22Rv1 (cell line): ENCODE measurements around the gene CD151.

Experiments
- CTCF ChIP-seq: fragments of 450-650 bp; IDR thresholded peaks from 2 replicates; pipeline ENCODE4 v1.5.1; 2017; ENCODE audit warnings: mild to moderate bottlenecking
- ZFX ChIP-seq: fragments of 450-650 bp; IDR thresholded peaks from 2 replicates; pipeline ENCODE4 v1.6.1; 2017; ENCODE audit warnings: antibody characterized with exemption, borderline replicate concordance

DNA sequence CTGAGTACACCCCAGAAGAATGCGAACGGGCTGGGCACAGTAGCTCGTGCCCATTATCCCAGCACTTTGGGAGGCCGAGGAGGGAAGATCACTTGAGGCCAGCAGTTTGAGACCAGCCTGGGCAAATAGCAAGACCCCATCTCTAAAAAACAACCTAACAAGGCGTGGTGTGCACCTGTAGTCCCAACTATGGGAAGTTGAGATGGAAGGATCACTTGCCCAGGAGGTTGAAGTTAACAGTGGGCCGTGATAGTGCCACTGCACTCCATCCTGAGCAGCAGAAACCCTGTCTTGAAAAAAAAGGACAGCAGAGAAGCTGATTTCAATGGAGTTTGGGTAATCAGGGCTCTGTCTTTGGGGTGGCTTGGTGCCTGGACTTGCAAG is 19.7 kb upstream of the CD151 start:
- TF ChIP-seq CTCF, result no peak
- TF ChIP-seq ZFX, result no peak
